ENCODE results near the gene KLK15.
"Not testable (repeated sequence)": the region's sequence is repeated elsewhere in the genome, so short reads cannot be mapped to it uniquely, and the experiment has no call there.

Gene KLK15

DNA sequence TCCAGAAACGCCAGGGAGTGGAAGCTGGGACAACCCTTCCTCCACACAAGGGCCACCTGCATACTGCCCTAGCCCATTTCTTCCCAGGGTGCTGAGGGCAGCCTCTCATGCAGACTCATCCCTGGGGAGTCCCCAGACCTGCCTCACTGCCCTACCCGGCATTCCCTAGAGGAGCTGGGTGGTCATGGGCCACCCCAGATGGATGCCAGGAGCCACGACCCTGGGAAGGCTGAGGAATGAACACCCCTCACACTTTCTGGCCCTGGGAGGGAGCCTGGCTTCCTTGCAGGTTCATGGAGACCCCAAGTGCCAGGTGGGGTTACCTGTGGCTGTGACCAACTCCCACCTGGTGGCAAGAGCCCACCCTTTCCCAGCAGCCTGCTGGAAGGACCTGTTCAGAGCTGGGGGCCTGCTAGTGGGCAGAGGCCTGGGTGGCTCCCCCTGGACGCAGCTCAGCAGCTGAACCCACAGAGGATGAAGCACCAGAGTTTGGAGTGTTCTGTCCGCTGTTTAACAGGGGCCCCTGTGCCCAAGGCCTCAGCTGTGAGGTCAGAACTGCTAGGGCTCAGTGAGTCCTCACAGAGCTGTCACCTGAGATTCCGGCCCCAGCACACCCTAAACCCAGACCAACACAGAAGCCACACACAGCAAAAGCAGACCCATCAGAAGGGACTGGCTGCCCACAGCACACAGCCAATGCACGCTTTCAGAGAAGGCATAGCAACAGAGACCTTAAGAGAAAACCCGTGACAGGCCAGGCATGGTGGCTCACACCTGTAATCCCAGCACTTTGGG is 36.5 kb downstream of the KLK15 start:
- DNase-seq (ENCODE audit: low read depth in 2 of 2, low spot score in 1 of 2): no peak

DNA sequence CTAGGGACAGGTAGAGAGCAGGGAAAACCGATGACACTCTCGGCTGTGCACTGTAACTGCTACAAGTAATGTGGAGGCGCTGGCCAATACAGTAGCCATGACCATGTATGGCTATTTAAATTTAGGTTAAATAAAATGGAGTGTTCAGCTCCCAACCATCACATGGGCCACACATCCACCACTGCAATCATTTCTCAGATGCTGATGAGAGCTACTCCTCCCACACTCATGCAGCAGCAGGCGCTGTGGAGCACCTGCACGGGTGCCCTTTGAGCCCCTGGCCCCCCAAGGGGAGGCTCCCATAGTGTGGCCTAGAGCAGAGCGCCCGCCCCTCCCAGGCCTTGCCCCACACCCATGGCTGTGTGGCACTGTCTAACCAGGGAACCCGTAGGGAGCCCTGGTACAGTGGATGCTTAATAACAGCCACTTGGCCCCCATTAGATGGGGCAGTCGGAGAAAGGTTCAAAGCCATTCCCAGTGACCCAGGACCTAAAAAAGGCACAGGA is 37.2 kb downstream of the KLK15 start:
- DNase-seq (ENCODE audit: low read depth in 2 of 2, low spot score in 1 of 2): no peak

DNA sequence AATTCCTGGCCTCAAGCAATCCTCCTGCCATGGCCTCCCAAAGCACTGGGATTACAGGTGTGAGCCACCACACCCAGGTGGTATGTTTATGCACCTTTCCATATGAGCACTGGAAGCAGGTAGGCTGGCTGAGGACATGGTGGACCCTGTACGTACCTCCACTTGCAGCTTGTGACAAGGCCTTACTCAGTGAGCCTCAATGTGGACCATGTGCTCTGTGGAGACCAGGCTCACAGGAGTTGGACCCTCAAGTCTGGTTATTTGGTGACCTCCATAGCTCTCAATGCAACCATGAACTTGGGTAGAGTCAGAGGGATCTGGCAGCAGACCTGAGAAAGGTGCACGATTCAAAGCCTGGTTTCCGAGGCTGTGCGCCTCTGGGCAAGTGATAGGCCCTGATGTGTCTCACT is 37.7 kb downstream of the KLK15 start:
- no peak for DNase-seq (ENCODE audit: low read depth in 2 of 2, low spot score in 1 of 2)

DNA sequence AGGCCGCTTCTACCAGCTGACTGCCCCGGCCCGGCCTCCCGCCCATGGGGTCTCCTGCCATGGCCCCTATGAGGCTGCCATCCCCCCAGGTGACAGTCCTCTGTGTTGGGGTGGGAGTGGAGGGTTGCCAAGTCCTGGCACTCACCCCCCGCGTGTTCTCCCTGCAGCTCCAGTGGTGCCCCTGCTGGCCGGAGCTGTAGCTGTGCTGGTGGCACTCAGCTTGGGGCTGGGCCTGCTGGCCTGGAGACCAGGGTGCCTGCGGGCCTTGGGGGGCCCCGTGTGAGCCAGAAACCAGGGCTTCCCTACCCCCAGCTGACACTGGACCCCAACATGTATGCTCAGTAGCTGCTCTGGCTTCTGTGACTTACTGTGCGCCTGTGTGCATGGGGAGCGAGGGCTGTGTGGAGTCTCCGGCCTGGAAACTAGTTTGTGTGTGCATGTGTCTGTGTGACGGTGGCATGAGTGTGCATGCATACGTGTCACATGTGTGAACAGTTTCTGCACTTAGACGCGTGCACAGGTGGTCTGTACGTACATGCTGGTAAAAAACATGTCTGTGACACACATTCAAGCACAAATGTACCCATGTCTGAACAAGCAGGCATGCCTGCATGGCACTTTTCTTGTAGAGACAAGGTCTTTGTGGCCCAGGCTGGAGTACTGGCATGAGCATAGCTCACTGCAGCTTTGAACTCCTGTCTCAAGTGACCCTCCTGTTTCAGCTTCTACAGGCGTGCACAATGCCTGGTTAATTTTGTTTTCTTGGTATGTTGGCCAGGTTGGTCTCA is 38.3 kb downstream of the KLK15 start:
- DNase-seq (ENCODE audit: low read depth in 2 of 2, low spot score in 1 of 2): no peak

DNA sequence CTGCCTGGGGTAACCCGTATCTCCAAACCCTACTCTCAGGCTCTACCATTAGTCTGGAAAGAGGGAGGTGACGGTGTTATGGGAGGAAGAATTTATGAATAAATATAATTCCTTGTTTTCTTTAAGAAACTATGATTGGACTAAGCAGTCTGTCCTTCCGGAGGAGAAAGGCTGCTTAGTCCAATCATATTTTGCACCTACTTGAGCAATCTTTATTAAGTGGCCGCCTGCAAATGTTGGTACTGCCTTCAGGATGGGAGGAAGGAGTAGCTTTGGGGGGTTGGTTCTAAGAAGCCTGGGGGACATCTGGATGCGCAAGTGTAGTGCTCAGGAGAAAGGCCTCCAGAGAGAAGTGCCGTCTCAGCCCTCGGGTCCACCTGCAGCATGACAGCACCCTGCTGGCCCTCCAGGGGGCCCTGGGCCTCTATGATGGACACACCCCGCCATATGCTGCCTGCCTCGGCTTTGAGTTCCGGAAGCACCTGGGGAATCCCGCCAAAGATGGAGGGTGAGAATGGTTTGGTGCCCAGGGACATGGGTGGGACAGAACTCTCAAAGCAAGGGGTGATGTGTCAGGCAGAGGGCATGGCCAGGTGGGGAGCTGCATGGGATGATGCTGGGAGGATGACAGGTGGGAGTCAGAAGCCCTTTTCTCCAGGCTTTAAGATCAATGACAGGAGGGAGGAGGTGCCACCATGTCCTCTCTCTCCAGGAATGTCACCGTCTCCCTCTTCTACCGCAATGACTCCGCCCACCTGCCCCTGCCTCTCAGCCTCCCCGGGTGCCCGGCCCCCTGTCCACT is 39.1 kb downstream of the KLK15 start:
- no peak for DNase-seq (ENCODE audit: low read depth in 2 of 2, low spot score in 1 of 2)

DNA sequence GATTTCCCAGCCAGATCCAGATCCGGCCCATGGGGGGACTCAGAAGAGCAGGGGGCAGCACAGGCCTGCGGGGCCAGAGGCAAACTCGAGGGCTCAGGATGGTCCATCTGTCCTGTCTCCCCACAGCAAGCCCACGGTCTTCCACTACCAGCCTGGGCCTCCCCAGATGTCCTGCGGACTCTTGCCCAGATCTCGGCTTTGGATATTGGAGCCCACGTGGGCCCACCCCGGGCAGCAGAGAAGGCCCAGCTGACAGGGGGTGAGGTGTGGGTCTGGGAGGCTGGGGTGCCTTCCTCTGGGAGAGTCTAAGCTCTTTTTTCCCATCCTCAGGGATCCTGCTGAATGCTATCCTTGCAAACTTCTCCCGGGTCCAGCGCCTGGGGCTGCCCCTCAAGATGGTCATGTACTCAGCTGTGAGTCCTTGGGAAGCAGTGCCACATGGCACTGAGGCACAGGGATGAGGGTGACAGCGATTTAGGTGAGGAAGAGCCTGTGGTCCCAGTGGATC is 39.8 kb downstream of the KLK15 start:
- DNase-seq (ENCODE audit: low read depth in 2 of 2, low spot score in 1 of 2): no peak

DNA sequence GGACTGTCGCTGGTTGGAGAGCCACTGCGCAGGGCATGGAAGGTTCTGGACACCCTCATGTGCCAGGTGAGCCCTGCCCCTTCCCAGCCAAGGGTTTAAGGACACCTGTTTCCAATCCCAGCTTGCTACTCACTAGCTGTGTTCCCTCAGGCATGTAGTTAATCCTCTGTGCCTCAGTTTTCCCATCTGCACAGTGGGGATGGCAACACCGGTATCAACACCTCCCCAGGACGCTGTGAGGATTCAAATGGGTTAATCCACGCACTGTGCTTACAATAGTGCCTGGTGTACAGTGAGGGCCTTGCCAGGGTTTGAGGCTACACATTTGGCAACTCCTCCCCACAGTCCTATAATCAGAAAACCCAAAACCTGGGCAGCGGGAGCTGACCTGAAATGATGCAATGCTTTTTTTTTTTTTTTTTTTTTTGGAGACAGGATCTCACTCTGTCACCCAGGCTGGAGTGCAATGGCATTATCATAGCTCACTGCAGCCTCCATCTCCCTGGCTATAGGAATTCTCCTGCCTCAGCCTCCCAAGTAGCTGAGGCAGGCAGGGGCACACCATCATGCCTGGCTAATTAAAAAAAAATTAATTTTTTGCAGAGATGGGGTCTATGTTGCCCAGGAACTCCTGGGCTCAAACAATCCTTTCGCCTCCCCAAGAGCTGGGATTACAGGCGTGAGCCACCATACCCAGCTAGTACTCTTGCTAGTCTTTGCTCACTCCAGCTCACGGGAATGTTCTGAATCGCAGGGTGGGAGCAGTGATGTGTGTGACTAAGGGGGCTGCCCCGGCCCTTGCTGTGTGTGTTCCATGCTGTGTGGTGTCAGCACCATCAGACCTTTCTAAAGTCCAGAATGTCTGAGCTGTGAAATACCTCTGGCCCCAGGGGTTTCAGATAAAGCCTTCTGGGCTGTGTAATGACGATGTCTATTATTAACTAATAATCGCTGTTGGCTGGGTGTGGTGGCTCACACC is 40.8 kb downstream of the KLK15 start:
- DNase-seq (ENCODE audit: low read depth in 2 of 2, low spot score in 1 of 2): no peak

DNA sequence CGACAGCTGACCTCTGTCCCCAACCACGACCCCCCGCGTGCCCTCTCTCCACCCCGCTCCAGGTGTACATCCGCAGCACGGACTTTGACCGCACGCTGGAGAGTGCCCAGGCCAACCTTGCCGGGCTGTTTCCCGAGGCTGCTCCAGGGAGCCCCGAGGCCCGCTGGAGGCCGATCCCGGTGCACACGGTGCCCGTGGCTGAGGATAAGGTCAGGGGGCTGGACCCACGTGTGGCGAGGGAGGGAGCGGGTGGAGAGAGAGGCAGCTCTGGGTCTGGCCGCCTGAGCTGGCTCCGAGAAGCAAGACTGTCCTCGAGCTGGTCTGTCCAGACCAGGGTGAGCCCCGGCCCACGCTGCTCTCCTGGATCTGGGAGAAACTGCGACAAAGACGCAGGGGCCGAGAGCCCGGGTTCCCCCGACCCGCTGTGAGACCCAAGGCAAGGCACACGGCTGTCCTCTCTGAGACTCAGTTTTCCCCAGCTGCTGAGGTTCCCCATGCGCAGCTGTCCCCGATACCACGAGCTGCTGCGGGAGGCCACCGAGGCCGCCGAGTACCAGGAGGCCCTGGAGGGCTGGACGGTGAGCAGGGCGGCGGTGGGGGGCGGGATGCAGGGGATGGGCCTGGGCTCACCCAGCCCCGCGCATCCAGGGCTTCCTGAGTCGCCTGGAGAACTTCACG is 41.6 kb downstream of the KLK15 start:
- no peak for DNase-seq (ENCODE audit: low read depth in 2 of 2, low spot score in 1 of 2)

DNA sequence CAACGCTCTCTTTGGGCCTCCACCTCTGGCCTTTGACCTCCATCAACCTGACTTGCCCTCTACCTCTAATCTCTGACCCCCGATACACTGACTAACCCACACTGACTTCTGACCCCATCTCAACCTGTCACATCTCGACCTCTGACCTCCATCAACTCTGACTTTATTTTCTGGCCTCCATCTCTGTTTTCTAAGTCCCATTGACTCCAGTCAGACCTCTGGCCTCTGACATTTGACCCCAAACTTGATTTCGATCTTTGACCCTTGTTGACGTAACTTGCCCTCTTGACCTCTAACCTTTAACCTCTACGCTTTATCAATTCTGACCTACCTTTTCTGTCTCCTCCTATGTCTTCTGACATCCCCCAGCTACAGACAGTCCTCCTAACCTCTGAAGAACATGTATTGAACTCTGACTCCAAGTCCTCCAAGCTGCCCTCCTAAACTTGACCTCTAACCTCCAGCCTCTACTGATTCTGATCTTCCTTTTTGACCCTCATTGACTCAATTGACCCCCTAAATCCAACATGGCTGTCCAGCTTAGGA is 42.4 kb downstream of the KLK15 start:
- DNase-seq (ENCODE audit: low read depth in 2 of 2, low spot score in 1 of 2): no peak

DNA sequence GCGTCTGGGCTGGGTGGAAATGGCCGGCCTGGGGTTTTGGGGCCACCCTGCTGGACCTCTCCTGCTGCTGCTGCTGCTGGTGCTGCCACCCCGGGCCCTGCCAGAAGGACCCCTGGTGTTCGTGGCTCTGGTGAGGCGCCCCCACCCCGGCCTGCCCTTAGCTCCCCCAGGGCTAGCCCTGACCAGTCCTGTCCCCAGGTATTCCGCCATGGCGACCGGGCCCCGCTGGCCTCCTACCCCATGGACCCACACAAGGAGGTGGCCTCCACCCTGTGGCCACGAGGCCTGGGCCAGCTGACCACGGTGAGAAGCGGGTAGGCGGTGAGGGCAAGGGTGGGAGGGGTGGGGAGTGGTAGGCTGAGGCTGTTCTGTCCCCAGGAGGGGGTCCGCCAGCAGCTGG is 43.0 kb downstream of the KLK15 start, which contains the start of gene ACP4:
Gene ACP4 (plus strand): TSS at position 20 of the 400 bp plus-strand sequence. CDS start 0 bp downstream, at position 20.
- no peak for DNase-seq (ENCODE audit: low read depth in 2 of 2, low spot score in 1 of 2)

DNA sequence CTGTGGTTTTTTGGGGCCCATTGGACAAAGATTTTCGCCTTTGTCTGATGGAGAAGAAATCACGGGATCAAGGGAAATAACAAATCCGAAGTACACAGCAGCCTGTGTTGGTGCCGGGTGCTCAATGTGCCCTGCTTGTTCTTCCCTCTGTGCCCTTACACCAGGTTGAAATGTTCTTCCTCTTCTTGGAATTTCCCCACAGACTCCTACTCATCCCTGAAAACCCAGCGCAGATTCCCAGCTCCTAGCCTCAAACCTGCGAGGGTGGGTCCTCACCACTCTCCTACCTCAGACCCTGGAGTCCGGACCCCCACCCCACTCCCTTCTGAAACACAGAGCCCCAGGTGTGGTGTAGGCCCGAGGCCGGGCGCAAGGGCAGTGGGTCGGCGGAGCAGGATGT is 48.0 kb downstream of the KLK15 start:
- no peak for DNase-seq (ENCODE audit: low read depth in 2 of 2, low spot score in 1 of 2)

DNA sequence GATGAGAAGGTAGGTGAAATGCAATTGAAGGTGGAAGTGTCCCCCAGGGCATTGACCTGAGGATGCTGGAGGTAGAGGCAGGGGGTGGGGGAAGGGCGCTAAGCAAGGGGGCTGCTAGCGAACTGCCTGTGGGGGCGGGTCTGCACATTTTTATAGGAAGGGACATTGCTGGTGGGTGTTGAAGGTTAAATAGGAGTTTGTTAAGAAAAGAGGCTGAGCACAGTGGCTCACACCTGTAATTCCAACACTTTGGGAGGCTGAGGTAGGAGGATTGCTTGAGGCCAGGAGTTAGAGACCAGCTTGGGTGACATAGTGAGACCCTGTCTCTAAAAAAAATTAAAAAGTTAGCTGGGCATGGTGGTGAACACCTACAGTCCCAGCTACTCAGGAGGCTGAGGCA is 48.7 kb downstream of the KLK15 start:
- DNase-seq (ENCODE audit: low read depth in 2 of 2, low spot score in 1 of 2): no peak

DNA sequence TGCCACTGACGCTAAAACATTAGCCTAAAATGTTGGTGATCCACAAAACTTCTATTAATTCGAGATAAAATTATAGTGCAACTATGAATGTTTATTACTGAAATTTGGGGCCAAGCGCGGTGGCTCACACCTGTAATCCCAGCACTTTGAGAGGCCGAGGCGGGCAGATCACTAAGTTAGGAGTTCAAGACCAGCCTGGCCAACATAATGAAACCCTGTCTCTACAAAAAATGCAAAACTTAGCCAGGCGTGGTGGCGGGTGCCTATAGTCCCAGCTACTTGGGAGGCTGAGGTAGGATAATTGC is 49.6 kb downstream of the KLK15 start:
- not testable (repeated sequence) for DNase-seq (ENCODE audit: low read depth in 2 of 2, low spot score in 1 of 2)

DNA sequence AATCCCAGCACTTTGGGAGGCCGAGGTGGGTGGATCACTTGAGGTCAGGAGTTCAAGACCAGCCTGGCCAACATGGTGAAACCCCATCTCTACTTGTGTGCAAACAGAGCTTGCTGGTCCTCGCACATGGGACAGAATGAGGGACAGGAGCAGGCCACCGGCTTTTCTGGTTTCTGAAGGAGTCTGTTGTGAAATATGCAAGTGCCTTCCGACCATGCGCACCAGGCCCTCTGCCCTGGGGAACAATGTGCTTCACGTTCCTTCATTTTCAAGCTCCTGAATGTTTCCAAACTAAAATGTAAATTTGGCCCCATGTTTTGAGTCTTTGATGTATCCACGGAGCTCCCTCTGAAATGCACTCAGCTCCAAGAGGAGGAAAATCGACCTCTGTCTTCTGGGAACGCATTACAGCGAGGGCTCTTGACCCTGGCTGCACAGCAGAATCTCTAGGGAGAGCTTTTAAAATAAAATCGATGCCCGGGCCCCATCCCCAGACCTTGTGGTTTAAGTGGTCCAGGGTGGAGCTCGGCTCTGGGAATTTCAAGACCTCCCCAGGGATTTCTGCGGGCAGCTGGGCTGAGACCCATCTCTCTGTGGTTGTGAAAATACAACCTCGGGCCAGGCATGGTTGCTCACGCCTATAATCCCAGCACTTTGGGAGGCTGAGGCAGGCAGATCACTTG is 52.5 kb downstream of the KLK15 start:
- DNase-seq (ENCODE audit: low read depth in 2 of 2, low spot score in 1 of 2): no peak

DNA sequence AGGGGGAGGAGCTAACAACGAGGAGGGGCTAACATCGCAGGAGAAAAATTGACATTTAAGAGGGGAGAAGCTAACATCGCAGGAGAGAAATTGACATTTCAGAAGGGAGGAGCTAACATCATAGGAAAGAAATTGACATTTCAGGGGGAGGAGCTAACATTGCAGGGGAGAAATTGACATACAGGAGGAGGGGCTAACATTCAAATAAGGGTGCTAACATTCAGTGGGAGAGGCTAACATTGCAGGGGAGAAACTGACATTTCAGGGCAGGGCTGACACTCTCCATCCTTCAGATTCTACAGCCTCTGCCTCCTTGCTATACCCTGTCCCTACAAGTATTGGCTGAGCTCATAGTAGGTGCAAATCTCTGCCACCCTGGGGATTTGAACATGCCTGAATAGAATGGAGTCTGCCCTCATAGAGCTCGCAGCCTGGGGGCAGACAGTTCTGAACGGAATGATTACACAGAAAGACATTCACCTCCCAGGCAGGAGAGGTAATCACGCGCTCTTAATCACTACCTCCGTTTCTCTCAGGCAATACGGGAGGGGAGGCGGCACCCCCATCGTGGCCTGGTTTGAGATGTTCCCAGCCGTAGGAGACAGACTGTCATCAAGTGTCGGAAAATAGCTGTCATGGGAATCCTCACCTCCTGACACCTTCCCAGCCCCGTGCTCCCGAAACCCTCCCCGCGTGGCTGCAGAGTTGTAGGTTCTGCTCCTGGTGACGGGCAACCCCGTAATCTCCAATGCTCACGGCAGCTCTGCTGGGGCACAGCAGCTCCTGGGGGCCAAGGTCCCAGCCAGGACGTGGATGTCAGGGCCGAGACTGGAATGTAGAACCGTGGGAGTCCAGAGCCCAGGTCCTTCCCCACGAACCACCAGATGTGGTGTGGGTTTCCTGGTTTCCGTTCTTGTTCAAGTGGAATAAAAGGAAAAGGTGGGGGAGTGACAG is 53.6 kb downstream of the KLK15 start:
- DNase-seq (ENCODE audit: low read depth in 2 of 2, low spot score in 1 of 2): no peak

DNA sequence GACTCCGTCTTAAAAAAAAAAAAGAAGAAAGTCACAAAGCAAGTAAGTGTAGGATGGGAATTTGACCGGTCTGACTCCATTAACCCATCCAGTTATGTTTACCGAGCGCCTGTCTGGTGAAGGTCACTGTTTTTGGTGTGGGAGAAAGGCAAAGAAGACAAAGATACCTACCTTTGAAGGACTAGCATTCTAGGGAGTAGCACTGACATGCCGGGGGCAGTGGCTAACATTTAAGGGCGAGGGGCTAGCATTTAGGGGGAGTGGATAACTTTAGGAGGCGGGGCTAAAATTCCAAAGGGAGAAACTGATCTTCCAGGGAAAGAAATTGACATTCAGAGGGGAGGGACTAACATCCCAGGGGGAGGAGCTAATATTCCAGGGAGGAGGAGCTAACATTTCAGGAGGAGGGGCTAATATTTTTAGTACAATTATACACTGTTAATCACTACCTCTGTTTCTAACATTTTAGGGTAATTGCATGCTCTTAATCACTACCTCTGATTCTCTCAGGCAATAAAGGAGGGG is 54.4 kb downstream of the KLK15 start:
- DNase-seq (ENCODE audit: low read depth in 2 of 2, low spot score in 1 of 2): no peak

DNA sequence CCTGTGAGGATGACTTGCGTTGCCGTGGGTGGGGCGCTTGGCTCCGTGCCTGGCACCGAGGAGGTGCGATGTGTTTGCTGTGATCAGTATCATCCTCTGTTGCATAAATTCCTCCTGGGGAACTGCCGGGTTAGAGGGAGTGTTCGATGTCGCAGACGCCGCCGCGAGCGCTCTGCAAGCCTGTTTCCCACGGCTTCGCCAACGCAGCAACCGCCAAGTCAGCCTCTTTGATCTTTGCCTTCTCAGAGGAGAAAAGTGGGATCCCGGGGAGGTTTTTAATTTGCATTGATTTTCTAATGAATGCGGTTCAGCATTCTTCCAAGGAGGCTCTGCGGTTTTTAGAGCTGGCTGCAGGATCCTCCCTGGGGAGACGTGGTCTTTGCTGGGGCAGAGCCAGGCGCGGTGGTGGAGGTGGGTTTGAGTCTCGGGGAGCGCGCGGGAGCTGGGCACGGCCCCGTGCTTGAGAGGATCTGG is 55.5 kb downstream of the KLK15 start:
- DNase-seq (ENCODE audit: low read depth in 2 of 2, low spot score in 1 of 2): no peak

All from stimulated activated CD8-positive, alpha-beta memory T cell treated with anti-CD3 and anti-CD28 coated beads, Interleukin-4, amount 100 ng/mL, for 4 hours (primary cell).